ENCODE data around the gene RPA1. TPM values are rescaled to one million over a fixed set of nuclear protein-coding genes. Genes with fewer than 3 reads are reported as not detected.

RPA1 gene
- total and polyA plus RNA-seq, 2 of the 8 experiments (the other 6 are each of a cell fraction or from before 2014, with no cell fraction given), result 79.1 to 194 TPM

DNA sequence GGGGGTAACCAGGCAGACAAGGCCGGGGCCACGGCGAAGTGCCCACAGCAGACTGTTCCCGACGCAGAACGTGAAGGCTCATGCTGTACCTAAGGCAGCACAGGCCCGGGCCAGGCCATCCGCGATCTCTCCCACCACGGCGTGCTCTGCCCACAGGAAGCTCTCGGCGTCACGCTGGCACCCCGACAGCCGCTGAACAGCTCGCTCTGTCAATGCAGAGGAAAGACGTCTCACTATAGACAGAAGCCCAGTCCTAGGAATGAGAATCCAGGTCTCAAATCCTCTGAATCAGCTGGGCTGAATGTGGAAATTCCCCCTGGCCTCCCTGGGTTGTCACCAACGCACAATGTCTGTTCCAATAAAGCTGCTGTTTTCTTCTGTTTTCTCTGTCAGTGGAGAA, 46.5 kb upstream of the RPA1 start:
- Histone ChIP-seq H2AFZ (ENCODE audit: low read length) (no peak overlapping the region), H3K23ac (ENCODE audit: insufficient read length) (no peak overlapping the region), H3K9me3 (ENCODE audit: insufficient read depth in 2 of 2, low read depth in 1 of 2, low read length in 1 of 2) (no peaks in the 10 kb centered on the region), H3K56ac (replicated peaks; ENCODE audit: insufficient read length, low read depth, low read length) (no peak overlapping the region), H4K5ac (ENCODE audit: insufficient read length, low read depth, low read length) (no peak overlapping the region), H3K27ac (ENCODE audit: low read depth, low read length) (no peak overlapping the region), H2AK5ac (ENCODE audit: low read depth, low read length) (no peak overlapping the region), H3K79me2 (ENCODE audit: control insufficient read depth in 1 of 2, insufficient read depth in 2 of 2, low read length in 2 of 2) (no peaks in the 10 kb centered on the region), H2BK5ac (ENCODE audit: low read depth, low read length) (no peak overlapping the region), H3K4me2 (ENCODE audit: insufficient read depth in 1 of 2, low read depth in 2 of 2, low read length in 2 of 2) (no peak overlapping the region), H3K4me1 (replicated peaks in 1 of 4; ENCODE audit: control insufficient read depth in 3 of 4, insufficient read depth in 4 of 4, low read length in 3 of 4) (no peaks in the 10 kb centered on the region), H3K4me3 (ENCODE audit: extremely low read depth in 1 of 4, insufficient read depth in 2 of 4, low read depth in 3 of 4, low read length in 4 of 4) (no peak overlapping the region), H3K14ac (ENCODE audit: insufficient read length) (no peak overlapping the region), H3K18ac (ENCODE audit: extremely low read depth, low read length) (no peak overlapping the region), H4K91ac (replicated peaks; ENCODE audit: insufficient read length, low read length) (no peak overlapping the region), H4K8ac (ENCODE audit: extremely low read depth, insufficient read depth, low read length) (no peak overlapping the region), H2BK15ac (ENCODE audit: low read length) (no peak overlapping the region), H2BK20ac (ENCODE audit: low read length) (no peak overlapping the region), H3K23me2 (ENCODE audit: low read depth, low read length) (no peaks in the 10 kb centered on the region), H3K9ac (replicated peaks in 1 of 4; ENCODE audit: extremely low read depth in 1 of 4, low read depth in 3 of 4, low read length in 3 of 4) (no peak overlapping the region), H4K20me1 (replicated peaks in 1 of 2; ENCODE audit: control insufficient read depth in 1 of 2, insufficient read depth in 2 of 2, low read length in 2 of 2) (peaks cover 3 to 4% of the 10 kb centered on the region in 2 experiments), H3K27me3 (replicated peaks in 1 of 4; ENCODE audit: control insufficient read depth in 3 of 4, extremely low read depth in 1 of 4, insufficient read depth in 3 of 4, low read length in 3 of 4) (no peaks in the 10 kb centered on the region), H2BK12ac (ENCODE audit: low read depth, low read length) (no peak overlapping the region), H3K79me1 (ENCODE audit: low read depth, low read length) (no peaks in the 10 kb centered on the region), H2BK120ac (replicated peaks; ENCODE audit: low read depth, low read length) (no peak overlapping the region), H3K36me3 (ENCODE audit: control insufficient read depth in 2 of 4, insufficient read depth in 4 of 4, low read length in 3 of 4) (peaks cover 13 to 46% (median 29%) of the 10 kb centered on the region in 4 experiments), H3K4ac (replicated peaks; ENCODE audit: insufficient read length, low read depth, low read length) (no peak overlapping the region)
- WGBS, 2 experiments (ENCODE audit: extremely low coverage in 1 of 2, insufficient coverage in 1 of 2, insufficient read length in 1 of 2, insufficient replicate concordance in 2 of 2, low coverage in 1 of 2, low lambda C conversion rate in 2 of 2, missing lambda C conversion rate in 1 of 2), result 89% methylated on average over 19 of the region's 19 CpGs; no CpG with 5 or more reads in 1 of the 2 experiments
- FAIRE-seq (no peak), DNase-seq (ENCODE audit: low read depth in 1 of 2, low spot score in 2 of 2) (no peak)
- no peak for TF ChIP-seq JUND (IDR thresholded peaks at IDR 0.05; ENCODE audit: low read length)
- TF ChIP-seq SUZ12 (IDR thresholded peaks at IDR 0.05; ENCODE audit: low read length), result no peak
- TF ChIP-seq BCL11A (IDR thresholded peaks at IDR 0.05; ENCODE audit: low read depth in 2 of 2, low read length in 2 of 2), result no peak
- no peak for TF ChIP-seq HDAC2 (IDR thresholded peaks at IDR 0.05; ENCODE audit: borderline replicate concordance in 1 of 2, low read depth in 2 of 2, low read length in 2 of 2)
- TF ChIP-seq EGR1 (IDR thresholded peaks at IDR 0.05; ENCODE audit: borderline replicate concordance, low read depth, low read length), result no peak
- TF ChIP-seq MAFK (IDR thresholded peaks at IDR 0.05; ENCODE audit: low read depth, low read length), result no peak
- no peak for TF ChIP-seq GABPA (IDR thresholded peaks at IDR 0.05; ENCODE audit: borderline replicate concordance, insufficient read depth, low read length)
- no peak for TF ChIP-seq BACH1 (IDR thresholded peaks at IDR 0.05; ENCODE audit: low read length)
- no peak for TF ChIP-seq POLR2AphosphoS5 (IDR thresholded peaks at IDR 0.05; ENCODE audit: low read depth, low read length)
- no peak for TF ChIP-seq USF2 (IDR thresholded peaks at IDR 0.05; ENCODE audit: low read length)
- no peak for TF ChIP-seq EP300 (IDR thresholded peaks at IDR 0.05; ENCODE audit: borderline replicate concordance in 1 of 2, low read depth in 2 of 2, low read length in 2 of 2)
- no peak for TF ChIP-seq SIN3A (conservative IDR thresholded peaks at IDR 0.05 in 1 of 2, IDR thresholded peaks at IDR 0.05 in 1 of 2; ENCODE audit: low read depth in 1 of 2, low read length in 2 of 2)
- ChIA-PET POLR2A (ENCODE audit: partially characterized antibody) (interaction anchor here (1.0 to 2.6 kb wide), 7 partner anchors 8 to 66 kb away, joined by 3 to 13 read pairs (median 4); partner anchors contain the start of gene SERPINF1), CTCF (ENCODE audit: partially characterized antibody) (interaction anchor here (0.6 to 8.1 kb wide), 28 partner anchors 9 to 459 kb away, joined by 3 to 117 read pairs (median 6); partner anchors contain the start of genes SERPINF1 and WDR81)

Data from H1 (cell line).